Peyer's patch (tissue), 4 donors: ENCODE results near the gene CD40. TPM values are rescaled to one million over a fixed set of nuclear protein-coding genes. Genes with fewer than 3 reads are reported as not detected.

Source experiments
- DNase-seq, 3 donors: peaks; one replicate each; pipeline ENCODE4 v3.0.0-alpha.2; 2017 to 2019
- H3K27ac ChIP-seq, 4 donors: fragments of 200-600 bp; sonication (generic); one replicate each; pipeline ENCODE4 v1.5.1; 2016 to 2019
- H3K27me3 ChIP-seq, 2 donors: fragments of 200-600 bp; sonication (generic); one replicate each; pipeline ENCODE4 v1.5.1; 2019
- H3K36me3 ChIP-seq, 3 donors: fragments of 200-600 bp; sonication (generic); one replicate each; pipeline ENCODE4 v1.5.1; 2016 to 2019
- H3K4me1 ChIP-seq, 4 donors: fragments of 200-600 bp; sonication (generic); one replicate each; pipeline ENCODE4 v1.5.1; 2016 to 2019
- H3K4me3 ChIP-seq, 4 donors: fragments of 200-600 bp; sonication (generic); 1 replicate in 3 of 4; 2 replicates in 1 of 4; pipeline ENCODE4 v1.5.1; 2016 to 2019; ENCODE audit warnings: mild to moderate bottlenecking in 1 of 4
- H3K9me3 ChIP-seq, 4 donors: fragments of 200-600 bp; sonication (generic); one replicate each; pipeline ENCODE4 v1.5.1; 2016 to 2019; ENCODE audit warnings: mild to moderate bottlenecking in 1 of 4
- POLR2A ChIP-seq, 2 donors: fragments of 450-650 bp; IDR thresholded peaks; one replicate each; pipeline ENCODE4 v1.5.1; 2017; ENCODE audit warnings: antibody characterized with exemption in 2 of 2, mild to moderate bottlenecking in 2 of 2, moderate library complexity in 2 of 2
- total RNA-seq, 4 donors: library from RNA; depleted of rRNA; stranded (reverse); fragments of >200 nt; gene quantifications; one replicate each; pipeline ENCODE4 v1.1.0, GENCODE V29; 2016
- TF ChIP-seq, protein P1 (sequence below), 6 experiments: fragments of 450-650 bp in 4 of 6; fragments of 200-600 bp in 2 of 6; sonication (generic) in 1 of 6; IDR thresholded peaks; one replicate each; pipeline ENCODE4 v1.5.1; 2017 to 2019; ENCODE audit warnings: antibody characterized with exemption in 6 of 6, mild to moderate bottlenecking in 3 of 6, moderate library complexity in 1 of 6

Gene CD40
- total RNA-seq, 4 donors from 2014 or later, result 1.6 to 17.6 (median 9.3) TPM

DNA sequence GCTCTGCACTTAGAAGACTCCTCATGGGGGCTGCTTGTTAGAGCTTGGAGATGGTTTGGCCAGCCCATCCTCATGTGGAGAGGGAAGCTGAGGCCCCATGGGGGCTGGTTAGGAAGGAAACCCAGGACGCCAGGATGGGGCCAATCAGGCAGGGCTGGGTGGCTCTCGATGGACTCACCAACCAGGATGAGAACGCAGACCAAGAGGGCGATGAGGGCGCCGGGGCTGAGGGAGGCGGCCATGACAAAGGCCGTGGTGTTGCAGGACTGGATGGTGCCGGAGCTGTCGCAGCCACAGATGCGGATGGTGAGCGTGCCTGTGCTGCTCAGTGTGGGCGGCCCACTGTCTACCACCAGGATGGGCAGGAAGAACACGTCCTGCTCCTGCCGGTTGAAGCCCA lies 59.7 kb downstream of the CD40 start:
- Histone ChIP-seq H3K4me1 (peaks cover 0 to 8% (median 0%) of the 10 kb centered on the region in 4 donors), H3K4me3 (no peak overlapping the region), H3K27me3 (peaks cover 0 to 14% of the 10 kb centered on the region in 2 donors), H3K27ac (no peak overlapping the region), H3K9me3 (no peaks in the 10 kb centered on the region), H3K36me3 (no peaks in the 10 kb centered on the region)
- no peak for DNase-seq
- TF ChIP-seq, protein P1, sequence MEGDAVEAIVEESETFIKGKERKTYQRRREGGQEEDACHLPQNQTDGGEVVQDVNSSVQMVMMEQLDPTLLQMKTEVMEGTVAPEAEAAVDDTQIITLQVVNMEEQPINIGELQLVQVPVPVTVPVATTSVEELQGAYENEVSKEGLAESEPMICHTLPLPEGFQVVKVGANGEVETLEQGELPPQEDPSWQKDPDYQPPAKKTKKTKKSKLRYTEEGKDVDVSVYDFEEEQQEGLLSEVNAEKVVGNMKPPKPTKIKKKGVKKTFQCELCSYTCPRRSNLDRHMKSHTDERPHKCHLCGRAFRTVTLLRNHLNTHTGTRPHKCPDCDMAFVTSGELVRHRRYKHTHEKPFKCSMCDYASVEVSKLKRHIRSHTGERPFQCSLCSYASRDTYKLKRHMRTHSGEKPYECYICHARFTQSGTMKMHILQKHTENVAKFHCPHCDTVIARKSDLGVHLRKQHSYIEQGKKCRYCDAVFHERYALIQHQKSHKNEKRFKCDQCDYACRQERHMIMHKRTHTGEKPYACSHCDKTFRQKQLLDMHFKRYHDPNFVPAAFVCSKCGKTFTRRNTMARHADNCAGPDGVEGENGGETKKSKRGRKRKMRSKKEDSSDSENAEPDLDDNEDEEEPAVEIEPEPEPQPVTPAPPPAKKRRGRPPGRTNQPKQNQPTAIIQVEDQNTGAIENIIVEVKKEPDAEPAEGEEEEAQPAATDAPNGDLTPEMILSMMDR (IDR thresholded peaks at IDR 0.05), result no peak
- no peak for TF ChIP-seq POLR2A (IDR thresholded peaks at IDR 0.05)

DNA sequence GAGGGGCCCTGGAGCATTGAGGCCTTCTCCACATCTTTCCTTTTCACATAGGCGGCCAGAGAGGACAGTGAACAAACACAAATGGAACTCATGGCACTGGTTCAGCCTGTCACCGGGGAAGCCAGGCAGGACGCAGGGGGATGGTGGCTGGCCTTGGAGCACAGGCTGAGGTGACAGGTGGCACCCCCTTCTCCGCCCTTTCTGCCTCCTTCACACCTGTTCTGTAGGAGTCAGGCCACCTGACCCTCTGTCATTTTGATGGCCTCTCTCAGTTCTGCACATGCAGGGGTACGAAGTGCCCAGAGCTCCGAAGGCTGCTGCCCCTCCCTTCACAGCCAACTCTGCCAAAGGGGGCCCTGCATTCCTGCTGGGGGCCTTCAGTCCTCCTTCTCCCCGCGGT lies 60.8 kb downstream of the CD40 start:
- no peaks in the 10 kb centered on the region for H3K36me3 ChIP-seq
- TF ChIP-seq, protein P1 (IDR thresholded peaks at IDR 0.05), result no peak
- no peak for TF ChIP-seq POLR2A (IDR thresholded peaks at IDR 0.05)
- peaks cover 0 to 8% (median 0%) of the 10 kb centered on the region in 4 donors for H3K4me1 ChIP-seq
- H3K4me3 ChIP-seq, result no peak overlapping the region
- H3K27ac ChIP-seq, result no peak overlapping the region
- DNase-seq, result no peak
- H3K9me3 ChIP-seq, result no peaks in the 10 kb centered on the region
- H3K27me3 ChIP-seq, result peaks cover 0 to 9% of the 10 kb centered on the region in 2 donors

Other genes with a start within 250 kb of the CD40 start
- 10 to 100 TPM in 3 of 4 donors, 1 to 10 TPM in 1; 6.6 to 14.5 (median 11.9) TPM for gene ZSWIM1, start 237.1 kb upstream of the CD40 start, total RNA-seq
- 10 to 100 TPM in 3 of 4 donors, 1 to 10 TPM in 1; 5.8 to 35.2 (median 19.5) TPM for gene SPATA25, start 230.7 kb upstream of the CD40 start, total RNA-seq
- gene NEURL2, start 227.1 kb upstream of the CD40 start, total RNA-seq, result 10 to 100 TPM in 3 of 4 donors, 1 to 10 TPM in 1; 3.3 to 27.6 (median 23.9) TPM
- 100 to 1,000 TPM in 3 of 4 donors, 10 to 100 TPM in 1; 85.0 to 602 (median 258) TPM for gene CTSA, start 227.0 kb upstream of the CD40 start, total RNA-seq
- gene PLTP, start 206.2 kb upstream of the CD40 start, total RNA-seq, result 10 to 100 TPM; 25.0 to 99.3 (median 35.7) TPM
- 10 to 100 TPM; 25.0 to 53.2 (median 44.9) TPM for gene PCIF1, start 183.6 kb upstream of the CD40 start, total RNA-seq
- gene ZNF335, start 146.1 kb upstream of the CD40 start, total RNA-seq, result 10 to 100 TPM; 34.3 to 60.1 (median 53.6) TPM
- gene MMP9, start 109.4 kb upstream of the CD40 start, total RNA-seq, result 1 to 10 TPM in 2 of 4 donors, not detected in 2; 1.1 to 2.5 TPM
- gene SLC12A5, start 89.1 kb upstream of the CD40 start, total RNA-seq, result not detected
- 10 to 100 TPM; 20.5 to 65.2 (median 24.9) TPM for gene NCOA5, start 28.4 kb upstream of the CD40 start, total RNA-seq
- gene CDH22, start 190.2 kb downstream of the CD40 start, total RNA-seq, result not detected